ENCODE results near the gene PLEK.

DNA sequence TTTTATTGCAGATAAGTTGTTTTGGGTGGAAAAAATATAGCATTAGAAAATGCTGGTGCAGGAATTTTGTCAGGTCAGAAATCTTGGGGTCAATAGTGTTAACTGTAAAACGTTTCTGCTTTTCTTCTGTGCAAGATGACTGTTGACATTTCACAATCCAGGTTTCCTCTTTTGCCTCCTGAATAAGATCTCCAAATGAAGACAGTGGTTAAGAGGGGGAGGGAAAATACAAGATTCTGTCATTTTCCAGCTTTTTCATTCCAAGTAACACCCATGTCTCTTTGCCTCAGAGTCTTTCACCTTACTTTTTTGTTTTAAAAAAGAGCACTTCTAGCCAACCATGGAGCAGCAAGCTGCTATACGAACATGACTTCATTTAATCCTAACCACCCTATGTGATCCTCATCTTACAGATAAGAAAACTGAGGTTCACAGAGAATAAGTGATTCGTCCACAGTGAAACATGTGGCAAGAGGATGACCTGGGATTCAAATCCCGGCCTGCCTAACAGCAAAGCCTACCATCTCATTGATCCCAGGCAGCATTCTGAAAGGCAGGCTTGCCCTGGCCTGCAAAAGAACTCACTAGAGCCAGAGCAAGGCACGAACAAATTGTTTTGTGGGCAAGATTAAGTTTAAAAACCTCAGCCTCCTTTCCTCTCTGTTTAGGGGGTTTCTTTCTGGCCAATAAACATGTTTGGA is 3.0 kb downstream of the PLEK start:
- TF ChIP-seq, protein P1, sequence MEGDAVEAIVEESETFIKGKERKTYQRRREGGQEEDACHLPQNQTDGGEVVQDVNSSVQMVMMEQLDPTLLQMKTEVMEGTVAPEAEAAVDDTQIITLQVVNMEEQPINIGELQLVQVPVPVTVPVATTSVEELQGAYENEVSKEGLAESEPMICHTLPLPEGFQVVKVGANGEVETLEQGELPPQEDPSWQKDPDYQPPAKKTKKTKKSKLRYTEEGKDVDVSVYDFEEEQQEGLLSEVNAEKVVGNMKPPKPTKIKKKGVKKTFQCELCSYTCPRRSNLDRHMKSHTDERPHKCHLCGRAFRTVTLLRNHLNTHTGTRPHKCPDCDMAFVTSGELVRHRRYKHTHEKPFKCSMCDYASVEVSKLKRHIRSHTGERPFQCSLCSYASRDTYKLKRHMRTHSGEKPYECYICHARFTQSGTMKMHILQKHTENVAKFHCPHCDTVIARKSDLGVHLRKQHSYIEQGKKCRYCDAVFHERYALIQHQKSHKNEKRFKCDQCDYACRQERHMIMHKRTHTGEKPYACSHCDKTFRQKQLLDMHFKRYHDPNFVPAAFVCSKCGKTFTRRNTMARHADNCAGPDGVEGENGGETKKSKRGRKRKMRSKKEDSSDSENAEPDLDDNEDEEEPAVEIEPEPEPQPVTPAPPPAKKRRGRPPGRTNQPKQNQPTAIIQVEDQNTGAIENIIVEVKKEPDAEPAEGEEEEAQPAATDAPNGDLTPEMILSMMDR (IDR thresholded peaks at IDR 0.05; ENCODE audit: poor library complexity): no peak
- TF ChIP-seq EZH2phosphoT487 (IDR thresholded peaks at IDR 0.05; ENCODE audit: low read depth, severe bottlenecking, unreplicated experiment): no peak
- no peak for TF ChIP-seq EZH2 (IDR thresholded peaks at IDR 0.05; ENCODE audit: borderline replicate concordance)

Data from hepatocyte (in vitro differentiated cells).